ACC112 (cell line): ENCODE data around the gene PTCRA.

ENCODE experiments used
- H2AFZ ChIP-seq: fragments of 200-600 bp; sonication (generic); one replicate; pipeline ENCODE4 v1.6.0; 2017; ENCODE audit warnings: antibody characterized with exemption, low read length; ENCODE audit not compliant: unreplicated experiment
- H3K27ac ChIP-seq: fragments of 200-600 bp; sonication (generic); 2 replicates; pipeline ENCODE4 v1.5.1; 2014; ENCODE audit warnings: low read depth, mild to moderate bottlenecking, antibody characterized with exemption, low read length, moderate library complexity
- H3K27me3 ChIP-seq: fragments of 200-600 bp; sonication (generic); 2 replicates; pipeline ENCODE4 v1.6.1; 2014; ENCODE audit warnings: mild to moderate bottlenecking, antibody characterized with exemption, low read length, moderate library complexity, mixed read lengths; ENCODE audit not compliant: insufficient read depth
- H3K36me3 ChIP-seq: fragments of 200-600 bp; sonication (generic); 2 replicates; pipeline ENCODE4 v1.6.1; 2016; ENCODE audit warnings: mild to moderate bottlenecking, antibody characterized with exemption, low read length, moderate library complexity, mixed read lengths; ENCODE audit not compliant: insufficient read depth
- H3K4me1 ChIP-seq: fragments of 200-600 bp; sonication (generic); one replicate; pipeline ENCODE4 v1.6.1; 2016; ENCODE audit warnings: low read length, mixed read lengths; ENCODE audit not compliant: insufficient read depth, unreplicated experiment, control insufficient read depth
- H3K4me3 ChIP-seq: fragments of 200-600 bp; sonication (generic); 2 replicates; pipeline ENCODE4 v1.5.1; 2014; ENCODE audit warnings: mild to moderate bottlenecking, low read depth, low read length
- H3K79me2 ChIP-seq: fragments of 200-600 bp; sonication (generic); one replicate; pipeline ENCODE4 v1.6.0; 2016; ENCODE audit warnings: low read length; ENCODE audit not compliant: control insufficient read depth, unreplicated experiment, insufficient read depth

Gene PTCRA

DNA sequence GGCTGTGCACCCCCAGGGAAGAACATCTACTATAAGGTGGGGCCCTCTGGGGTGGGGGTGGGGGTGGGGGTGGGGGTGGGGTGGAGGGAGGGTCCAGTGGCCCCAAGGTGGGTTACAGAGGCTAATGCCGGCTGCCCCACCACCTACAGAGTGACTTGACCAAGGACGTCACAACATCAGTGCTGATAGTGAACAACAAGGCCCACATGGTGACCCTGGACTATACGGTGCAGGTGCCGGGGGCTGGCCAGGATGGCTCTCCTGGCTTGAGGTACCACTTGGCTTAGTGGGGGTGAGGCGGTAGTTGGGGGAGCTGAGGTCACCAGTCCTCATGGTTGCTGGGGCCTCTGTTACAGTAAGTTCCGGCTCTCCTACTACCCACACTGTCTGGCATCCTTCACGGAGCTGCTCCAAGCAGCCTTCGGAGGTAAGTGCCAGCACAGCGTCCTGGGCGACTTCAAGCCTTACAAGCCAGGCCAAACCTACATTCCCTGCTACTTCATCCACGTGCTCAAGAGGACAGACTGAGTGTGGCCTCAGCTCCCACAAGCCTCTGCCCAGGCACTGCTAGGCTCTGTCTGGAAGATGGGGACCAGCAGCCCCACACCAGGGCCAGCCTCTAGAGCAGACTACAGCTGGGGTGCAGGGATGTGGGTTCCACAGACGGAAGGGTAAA lies 47.5 kb downstream of the PTCRA start:
- Histone ChIP-seq H3K79me2 (no peaks in the 10 kb centered on the region), H3K4me1 (peaks cover 4% of the 10 kb centered on the region), H2AFZ (no peak overlapping the region), H3K27me3 (no peaks in the 10 kb centered on the region), H3K4me3 (no peak overlapping the region), H3K27ac (no peak overlapping the region), H3K36me3 (no peaks in the 10 kb centered on the region)

DNA sequence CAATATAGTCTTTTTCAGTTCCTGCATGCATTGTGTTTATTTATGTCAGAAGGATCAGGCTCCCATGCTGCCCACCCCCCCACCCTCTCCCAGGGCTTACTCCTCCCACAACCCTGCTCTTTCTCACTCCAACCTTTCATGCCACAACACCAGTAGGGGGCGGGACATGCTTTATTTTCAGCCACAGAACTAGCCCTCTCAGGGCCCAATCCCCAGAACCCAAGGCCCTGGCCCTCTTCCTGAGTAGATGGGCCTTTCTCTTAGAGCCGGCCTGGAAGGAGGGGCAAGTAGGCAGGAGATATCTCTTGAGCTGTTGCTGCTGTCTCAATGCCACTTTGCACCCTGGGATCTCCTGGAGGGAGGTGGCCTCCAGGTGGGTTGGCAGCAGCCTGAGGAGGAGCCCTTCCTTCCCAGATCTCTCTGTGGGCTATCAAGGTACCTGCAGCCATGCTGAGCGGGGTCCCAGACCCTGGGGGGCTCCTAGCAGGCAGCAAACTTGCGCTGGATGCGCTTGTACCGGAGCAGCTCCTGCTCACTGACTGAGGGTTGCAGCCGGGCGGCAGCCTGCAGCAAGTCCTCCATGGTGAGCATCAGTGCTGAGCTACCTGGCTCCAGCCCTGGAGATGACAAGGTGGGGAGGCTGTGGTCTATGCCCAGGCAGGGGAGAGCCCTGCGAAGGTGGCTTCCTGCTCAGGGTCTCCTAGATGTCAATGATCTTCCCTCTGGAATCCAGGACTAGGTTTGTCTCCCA lies 48.2 kb downstream of the PTCRA start:
- Histone ChIP-seq H3K27ac (no peak overlapping the region), H2AFZ (no peak overlapping the region), H3K36me3 (no peaks in the 10 kb centered on the region), H3K4me1 (peaks cover 4% of the 10 kb centered on the region), H3K4me3 (no peak overlapping the region), H3K27me3 (no peaks in the 10 kb centered on the region), H3K79me2 (no peaks in the 10 kb centered on the region)

DNA sequence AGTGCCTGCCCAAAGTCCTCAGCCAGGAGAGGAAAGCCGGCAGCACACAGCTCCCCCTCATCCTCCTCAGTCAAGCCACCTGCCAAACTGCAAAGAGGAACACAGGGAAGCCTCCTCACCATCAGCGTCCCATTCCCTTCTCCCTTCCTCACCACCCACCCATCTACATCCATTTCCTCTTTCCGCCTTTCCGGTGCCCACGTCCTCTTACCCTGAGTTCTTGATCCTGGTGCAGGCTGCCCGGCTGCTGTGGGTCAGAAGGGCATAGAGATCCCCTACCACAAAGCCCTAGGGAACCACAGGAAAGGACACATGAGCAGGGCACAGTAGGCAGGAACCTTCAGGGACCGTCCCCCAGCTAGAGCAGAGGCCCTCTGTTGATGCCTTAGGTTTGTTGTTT lies 50.7 kb downstream of the PTCRA start:
- Histone ChIP-seq H3K79me2 (no peaks in the 10 kb centered on the region), H3K4me1 (peaks cover 11% of the 10 kb centered on the region), H3K36me3 (no peaks in the 10 kb centered on the region), H3K4me3 (no peak overlapping the region), H3K27ac (no peak overlapping the region), H2AFZ (no peak overlapping the region), H3K27me3 (no peaks in the 10 kb centered on the region)

DNA sequence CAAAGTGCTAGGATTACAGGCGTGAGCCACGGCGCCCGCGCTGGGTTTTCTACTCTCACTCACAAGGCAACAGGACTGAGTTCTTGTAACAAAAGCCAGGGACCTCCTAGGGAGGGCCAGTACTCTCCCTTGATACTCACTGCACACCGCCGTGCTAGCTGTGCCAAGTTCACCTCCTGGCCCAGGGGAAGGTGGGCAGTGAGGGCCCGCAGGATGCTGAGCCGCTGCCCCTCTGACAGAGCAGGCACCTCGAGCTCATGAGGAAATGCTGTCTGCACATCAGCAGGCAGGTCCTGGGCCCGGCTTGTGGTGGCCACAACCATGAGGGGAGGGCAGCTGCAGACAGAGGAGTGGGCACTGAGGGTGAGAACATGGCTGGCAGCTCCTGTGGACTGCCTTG lies 51.4 kb downstream of the PTCRA start:
- no peaks in the 10 kb centered on the region for H3K27me3 ChIP-seq
- H3K79me2 ChIP-seq: no peaks in the 10 kb centered on the region
- no peak overlapping the region for H3K4me3 ChIP-seq
- H3K27ac ChIP-seq: no peak overlapping the region
- H2AFZ ChIP-seq: no peak overlapping the region
- peaks cover 11% of the 10 kb centered on the region for H3K4me1 ChIP-seq
- H3K36me3 ChIP-seq: no peaks in the 10 kb centered on the region

DNA sequence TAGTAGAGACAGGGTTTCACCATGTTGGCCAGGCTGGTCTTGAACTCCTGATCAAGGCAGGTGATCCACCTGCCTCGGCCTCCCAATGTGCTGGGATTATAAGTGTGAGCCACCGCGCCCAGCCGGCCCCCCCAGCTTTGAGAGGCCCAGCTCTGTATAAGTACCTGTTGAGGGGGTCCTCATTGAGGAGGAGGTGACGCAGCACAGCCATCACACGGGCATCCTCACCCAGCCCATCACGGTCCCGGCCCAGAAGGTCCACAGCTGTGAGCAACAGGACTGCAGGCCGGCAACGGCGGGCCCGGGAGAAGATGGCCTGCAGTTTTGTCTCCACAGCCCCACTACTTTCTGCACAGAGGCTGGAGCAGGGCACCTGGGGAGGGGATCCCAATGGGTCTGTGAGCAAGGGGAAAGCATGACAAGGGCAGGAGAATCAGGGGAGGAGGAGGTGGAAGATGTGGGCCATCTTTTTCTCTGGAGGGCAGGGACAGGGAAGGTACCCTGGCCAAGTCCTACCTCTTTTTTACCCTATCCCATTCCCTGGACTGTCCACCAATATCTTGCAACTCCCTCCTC lies 52.4 kb downstream of the PTCRA start:
- no peak overlapping the region for H3K4me3 ChIP-seq
- no peaks in the 10 kb centered on the region for H3K27me3 ChIP-seq
- peaks cover 11% of the 10 kb centered on the region for H3K4me1 ChIP-seq
- H3K79me2 ChIP-seq: no peaks in the 10 kb centered on the region
- no peak overlapping the region for H3K27ac ChIP-seq
- no peak overlapping the region for H2AFZ ChIP-seq
- H3K36me3 ChIP-seq: no peaks in the 10 kb centered on the region

DNA sequence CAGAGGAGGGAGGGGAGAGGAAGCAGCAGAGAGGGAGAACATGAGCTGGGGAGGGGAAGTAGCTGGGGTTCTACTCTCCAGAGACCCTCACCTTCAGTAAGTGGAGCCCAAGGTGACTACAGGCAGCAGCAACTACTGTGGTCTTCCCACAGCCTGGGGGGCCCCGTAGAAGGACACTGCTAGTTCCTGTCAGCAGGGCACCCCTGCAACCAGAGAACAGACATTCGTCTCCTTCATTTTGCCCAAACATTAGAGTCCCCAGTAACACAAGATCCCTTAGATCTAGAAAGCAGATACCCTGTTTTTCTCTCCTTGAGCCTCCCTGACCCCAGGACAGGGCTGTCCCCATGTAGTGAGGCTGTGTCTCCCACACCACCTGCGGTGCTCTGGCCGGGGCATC lies 52.9 kb downstream of the PTCRA start:
- H3K79me2 ChIP-seq: no peaks in the 10 kb centered on the region
- H3K27ac ChIP-seq: no peak overlapping the region
- no peak overlapping the region for H3K4me3 ChIP-seq
- H3K27me3 ChIP-seq: no peaks in the 10 kb centered on the region
- H2AFZ ChIP-seq: no peak overlapping the region
- no peaks in the 10 kb centered on the region for H3K36me3 ChIP-seq
- H3K4me1 ChIP-seq: peaks cover 11% of the 10 kb centered on the region

DNA sequence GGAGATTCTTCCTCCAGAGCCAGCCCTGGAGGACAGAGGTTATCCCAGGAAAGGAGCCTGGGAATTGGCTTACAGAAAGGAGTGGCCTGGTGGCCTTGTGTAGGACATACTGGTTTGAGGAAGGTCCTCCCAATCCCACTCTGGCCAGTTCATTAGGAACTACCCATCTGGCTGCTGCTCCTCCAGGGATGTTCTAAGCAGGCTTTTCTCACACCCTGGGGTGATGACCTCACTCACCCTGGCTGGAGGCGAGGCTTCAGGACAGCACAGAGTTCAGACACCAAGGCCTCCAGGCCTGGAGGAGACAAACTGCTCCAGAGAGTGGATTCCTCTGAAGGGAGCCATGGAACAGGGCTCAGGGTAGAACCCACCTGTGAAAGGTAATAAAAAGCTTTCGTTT lies 53.6 kb downstream of the PTCRA start:
- no peak overlapping the region for H2AFZ ChIP-seq
- peaks cover 11% of the 10 kb centered on the region for H3K4me1 ChIP-seq
- H3K79me2 ChIP-seq: no peaks in the 10 kb centered on the region
- H3K27ac ChIP-seq: no peak overlapping the region
- no peaks in the 10 kb centered on the region for H3K36me3 ChIP-seq
- no peak overlapping the region for H3K4me3 ChIP-seq
- no peaks in the 10 kb centered on the region for H3K27me3 ChIP-seq

DNA sequence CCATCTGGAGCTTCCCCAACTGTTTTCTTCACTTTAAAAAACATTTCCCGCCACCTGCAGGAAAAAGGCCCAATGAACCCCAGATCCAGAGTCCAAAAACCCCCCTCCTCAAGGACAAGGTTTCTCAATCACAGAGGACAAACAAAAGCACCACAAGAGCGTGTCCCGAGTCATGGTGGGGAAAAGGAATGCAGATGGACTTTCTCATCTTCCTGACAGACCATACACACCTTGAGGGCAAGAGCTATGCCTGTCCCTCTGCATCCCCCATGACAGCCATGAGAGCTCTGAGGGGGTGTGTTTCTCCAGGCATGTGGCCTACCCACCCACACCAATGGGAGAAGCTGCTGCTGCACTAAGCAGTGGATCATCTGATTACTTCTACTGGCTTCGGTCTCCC lies 54.1 kb downstream of the PTCRA start:
- H3K27me3 ChIP-seq: no peaks in the 10 kb centered on the region
- H3K79me2 ChIP-seq: no peaks in the 10 kb centered on the region
- no peak overlapping the region for H2AFZ ChIP-seq
- H3K36me3 ChIP-seq: no peaks in the 10 kb centered on the region
- H3K4me3 ChIP-seq: no peak overlapping the region
- H3K27ac ChIP-seq: no peak overlapping the region
- H3K4me1 ChIP-seq: peaks cover 11% of the 10 kb centered on the region

DNA sequence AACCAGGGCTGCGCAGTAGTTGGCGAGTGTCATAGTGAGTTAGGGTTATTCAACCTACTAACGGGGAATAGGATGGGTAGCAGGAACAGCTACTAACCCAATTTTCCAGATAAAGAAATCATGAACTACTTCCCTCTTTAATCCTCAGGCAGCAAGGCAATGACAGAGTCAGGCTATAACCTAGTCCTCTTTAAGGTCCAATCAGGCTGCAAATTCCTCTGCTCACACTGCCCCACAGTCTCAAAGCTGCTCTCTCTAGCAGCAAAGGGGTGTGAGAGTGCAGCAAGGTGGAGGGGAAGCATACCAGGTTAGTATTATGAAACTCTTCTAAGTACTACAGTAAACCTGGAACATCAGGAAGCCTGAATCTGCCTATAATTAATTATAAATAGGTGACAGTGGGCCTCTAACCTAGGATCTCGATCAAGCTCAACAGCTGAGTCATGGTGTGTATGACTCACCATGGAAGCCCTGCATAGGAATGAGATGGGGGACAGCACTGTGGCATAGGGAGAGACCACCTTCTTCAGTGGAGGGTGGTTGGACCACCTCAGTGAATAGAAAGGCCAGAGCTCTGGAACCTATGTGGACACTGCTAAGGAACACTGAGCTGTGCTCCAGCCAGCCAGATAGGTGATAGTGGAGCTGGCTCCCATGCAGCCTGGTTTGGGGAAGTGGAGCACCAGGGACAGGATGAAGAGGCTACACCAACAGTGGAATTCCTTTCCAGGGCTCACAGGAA lies 55.2 kb downstream of the PTCRA start:
- Histone ChIP-seq H2AFZ (no peak overlapping the region), H3K4me3 (no peak overlapping the region), H3K27ac (no peak overlapping the region), H3K27me3 (no peaks in the 10 kb centered on the region), H3K79me2 (no peaks in the 10 kb centered on the region), H3K4me1 (peaks cover 11% of the 10 kb centered on the region), H3K36me3 (no peaks in the 10 kb centered on the region)

DNA sequence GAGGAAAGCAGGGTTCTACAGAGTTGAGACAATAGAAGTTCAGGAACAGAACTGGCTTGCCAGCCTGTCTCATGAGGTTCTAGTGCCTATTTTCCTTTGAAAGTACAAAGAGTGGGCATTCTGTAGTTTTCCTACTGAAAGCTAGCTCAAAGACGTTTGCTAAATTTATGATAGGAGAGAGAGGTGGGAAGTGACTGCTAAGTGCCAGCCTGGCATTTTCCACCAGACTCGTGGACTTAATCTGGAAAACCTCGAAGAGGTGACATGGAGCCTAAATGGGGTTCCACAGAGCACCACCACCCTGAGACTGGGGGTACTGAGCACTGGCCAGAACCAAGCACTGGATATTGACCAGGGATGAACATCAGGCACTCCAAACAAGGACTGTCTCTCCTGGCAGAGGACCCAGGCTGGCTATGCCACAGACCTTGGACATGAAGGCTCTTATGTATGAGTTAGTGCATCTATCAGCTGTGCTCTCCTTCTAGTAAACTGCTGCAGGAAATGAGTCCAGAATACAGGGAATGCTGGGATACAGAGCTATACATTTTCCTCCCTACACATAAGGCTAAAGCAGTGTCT lies 56.0 kb downstream of the PTCRA start:
- Histone ChIP-seq H3K36me3 (no peaks in the 10 kb centered on the region), H3K4me1 (peaks cover 12% of the 10 kb centered on the region), H3K27ac (no peak overlapping the region), H2AFZ (no peak overlapping the region), H3K4me3 (no peak overlapping the region), H3K79me2 (peaks cover under 1% of the 10 kb centered on the region), H3K27me3 (no peaks in the 10 kb centered on the region)
